HCT116 (cell line): ENCODE results near the gene LRFN4. TPM values are rescaled to one million over a fixed set of nuclear protein-coding genes. Genes with fewer than 3 reads are reported as not detected.

Experiments used
- ATAC-seq: fragments of 200-7000 bp; cut with Tn5 transposase; 2 replicates; pipeline ENCODE4 v1.9.1; 2020; ENCODE audit warnings: mild to moderate bottlenecking, moderate library complexity
- BruUV-seq: library from RNA; stranded (reverse); fragments of 400-500 nt; replicated peaks from 2 replicates; lab custom pipeline; 2021; lab: Mats Ljungman, UMichigan
- CTCF ChIA-PET: fragments of 300-600 bp; sonication (Branson Sonifier 250); formaldehyde crosslinking; loops from one replicate; lab custom pipeline; 2021; ENCODE audit warnings: antibody characterized with exemption; lab: Charles Lee
- POLR2A ChIA-PET: fragments of 300-600, 350-600 bp; sonication (Branson Sonifier 250); formaldehyde crosslinking; loops from one replicate; lab custom pipeline; 2021; ENCODE audit warnings: antibody characterized with exemption; lab: Charles Lee
- RAD21 ChIA-PET, 2 experiments: fragments of 300-600 bp; sonication (Branson Sonifier 250); formaldehyde crosslinking; loops; one replicate each; lab custom pipeline; 2023; ENCODE audit warnings: low total read pairs in 2 of 2; ENCODE audit not compliant: uncharacterized antibody in 2 of 2, unreplicated experiment in 2 of 2, low non-redundant PET in 1 of 2; lab: Charles Lee
- DNase-seq: peaks from one replicate; pipeline ENCODE4 v3.0.0-alpha.2; 2010; ENCODE audit warnings: low read depth, low spot score
- H2AFZ ChIP-seq: fragments of 200-600 bp; shearing (Covaris generic), sonication (generic); 2 replicates; pipeline ENCODE4 v1.6.1; 2017; ENCODE audit warnings: low read depth, mixed run types, mixed read lengths, antibody characterized with exemption, low read length; ENCODE audit not compliant: poor library complexity, severe bottlenecking
- H3K27ac ChIP-seq: 2 replicates; pipeline ENCODE4 v1.5.1; 2012; ENCODE audit warnings: low read depth, low read length
- H3K27me3 ChIP-seq: fragments of 200-600 bp; sonication (generic); 2 replicates; pipeline ENCODE4 v1.6.1; 2016; ENCODE audit warnings: mixed run types, low read length, mixed read lengths; ENCODE audit not compliant: insufficient read depth
- H3K36me3 ChIP-seq, 2 experiments: fragments of 200-500 bp in 1 of 2; fragments of 200-600 bp in 1 of 2; sonication (Bioruptor generic) in 1 of 2; sonication (generic) in 1 of 2; 2 replicates each; pipeline versions ENCODE4 v1.5.1 to v1.6.1; 2014 to 2016; ENCODE audit warnings: low read length in 2 of 2, inconsistent platforms in 1 of 2, mixed read lengths in 1 of 2, mixed run types in 1 of 2; ENCODE audit not compliant: insufficient read depth in 2 of 2, control insufficient read depth in 1 of 2
- H3K4me1 ChIP-seq, 2 experiments: fragments of 200-600 bp in 1 of 2; sonication (generic) in 1 of 2; 2 replicates each; pipeline versions ENCODE4 v1.5.1 to v1.6.1; 2012 to 2017; ENCODE audit warnings: low read length in 2 of 2, inconsistent platforms in 1 of 2, mild to moderate bottlenecking in 1 of 2, mixed read lengths in 1 of 2, mixed run types in 1 of 2, moderate library complexity in 1 of 2; ENCODE audit not compliant: insufficient read depth in 2 of 2, control insufficient read depth in 1 of 2
- H3K4me2 ChIP-seq: fragments of 200-600 bp; sonication (generic); 2 replicates; pipeline ENCODE4 v1.6.1; 2017; ENCODE audit warnings: mixed run types, low read length, mixed read lengths
- H3K4me3 ChIP-seq, 2 experiments: fragments of 200-600 bp in 1 of 2; sonication (generic) in 1 of 2; replicated peaks in 1 of 2; 2 replicates each; pipeline ENCODE4 v1.5.1; 2011 to 2016; ENCODE audit warnings: low read length in 2 of 2, control low read depth in 1 of 2, low read depth in 1 of 2, mild to moderate bottlenecking in 1 of 2, mixed read lengths in 1 of 2, mixed run types in 1 of 2
- H3K79me2 ChIP-seq: fragments of 200-600 bp; sonication (generic); 2 replicates; pipeline ENCODE4 v1.6.1; 2017; ENCODE audit warnings: mild to moderate bottlenecking, mixed run types, low read length, moderate library complexity, mixed read lengths; ENCODE audit not compliant: insufficient read depth
- H3K9ac ChIP-seq: fragments of 200-600 bp; sonication (generic); 2 replicates; pipeline ENCODE4 v1.6.1; 2016; ENCODE audit warnings: low read length, mixed read lengths
- H3K9me2 ChIP-seq: fragments of 200-600 bp; sonication (generic), shearing (Covaris generic); 2 replicates; pipeline ENCODE4 v1.6.1; 2017; ENCODE audit warnings: mixed run types, mild to moderate bottlenecking, moderate library complexity; ENCODE audit not compliant: insufficient read depth
- H3K9me3 ChIP-seq, 2 experiments: fragments of 200-500 bp in 1 of 2; fragments of 200-600 bp in 1 of 2; sonication (Bioruptor generic) in 1 of 2; sonication (generic) in 1 of 2; 2 replicates each; pipeline ENCODE4 v1.6.1; 2014 to 2017; ENCODE audit warnings: low read length in 2 of 2, mixed read lengths in 2 of 2, inconsistent platforms in 1 of 2, low read depth in 1 of 2, mild to moderate bottlenecking in 1 of 2, mixed run types in 1 of 2, moderate library complexity in 1 of 2; ENCODE audit not compliant: control insufficient read depth in 1 of 2, insufficient read depth in 1 of 2
- H4K20me1 ChIP-seq: fragments of 200-600 bp; sonication (generic), shearing (Covaris generic); 2 replicates; pipeline ENCODE4 v1.6.1; 2017; ENCODE audit warnings: mixed run types, mild to moderate bottlenecking, moderate library complexity; ENCODE audit not compliant: insufficient read depth
- ATF3 ChIP-seq: IDR thresholded peaks from 2 replicates; pipeline ENCODE4 v1.6.1; 2012
- CBX3 ChIP-seq: IDR thresholded peaks from 2 replicates; pipeline ENCODE4 v1.6.1; 2012; ENCODE audit warnings: low read depth
- EGR1 ChIP-seq: IDR thresholded peaks from 2 replicates; pipeline ENCODE4 v1.6.1; 2012; ENCODE audit warnings: low read depth
- ELF1 ChIP-seq: IDR thresholded peaks from 2 replicates; pipeline ENCODE4 v1.6.1; 2012; ENCODE audit warnings: low read depth, borderline replicate concordance
- EZH2 ChIP-seq: fragments of 200-600 bp; sonication (generic); IDR thresholded peaks from 2 replicates; pipeline ENCODE4 v1.6.1; 2017; ENCODE audit warnings: antibody characterized with exemption, mixed run types
- FOSL1 ChIP-seq: IDR thresholded peaks from 2 replicates; pipeline ENCODE4 v1.6.1; 2012; ENCODE audit warnings: low read depth
- JUND ChIP-seq: IDR thresholded peaks from 2 replicates; pipeline ENCODE4 v1.6.1; 2012
- MAX ChIP-seq: IDR thresholded peaks from 2 replicates; pipeline ENCODE4 v1.6.1; 2012
- POLR2A ChIP-seq: IDR thresholded peaks from 2 replicates; pipeline ENCODE4 v1.7.0; 2011; ENCODE audit warnings: borderline replicate concordance; ENCODE audit not compliant: insufficient read depth, insufficient read length; ENCODE audit errors: extremely low read depth
- POLR2AphosphoS5 ChIP-seq: IDR thresholded peaks from 2 replicates; pipeline ENCODE4 v1.6.1; 2011; ENCODE audit warnings: mild to moderate bottlenecking, low read depth, low read length, moderate library complexity
- RAD21 ChIP-seq: IDR thresholded peaks from 2 replicates; pipeline ENCODE4 v1.6.1; 2012; ENCODE audit warnings: low read depth, mild to moderate bottlenecking
- SIN3A ChIP-seq: IDR thresholded peaks from 2 replicates; pipeline ENCODE4 v1.6.1; 2012; ENCODE audit warnings: low read depth
- SP1 ChIP-seq: IDR thresholded peaks from 2 replicates; pipeline ENCODE4 v1.6.1; 2012; ENCODE audit warnings: low read depth
- TCF7L2 ChIP-seq: IDR thresholded peaks from 2 replicates; pipeline ENCODE4 v1.7.0; 2011; ENCODE audit warnings: borderline replicate concordance, inconsistent platforms; ENCODE audit not compliant: insufficient read depth, insufficient read length; ENCODE audit errors: extremely low read depth
- ZFX ChIP-seq: fragments of 450-650 bp; IDR thresholded peaks from 2 replicates; pipeline ENCODE4 v1.6.1; 2017
- ZNF274 ChIP-seq: fragments of 200-500 bp; sonication (Bioruptor generic); IDR thresholded peaks from 2 replicates; pipeline ENCODE4 v1.6.1; 2014; ENCODE audit warnings: mild to moderate bottlenecking, low read depth, low read length, inconsistent platforms
- intact Hi-C: fragments of 100-400 bp; cut with micrococcal nuclease; formaldehyde crosslinking; loops from 2 replicates; pipeline ENCODE4 v1.10.0; 2022
- total RNA-seq: library from RNA; stranded (reverse); gene quantifications from one replicate; pipeline ENCODE4 v1.2.1, GENCODE V29; 2021; ENCODE audit not compliant: unreplicated experiment
- TF ChIP-seq, protein P1 (sequence below): IDR thresholded peaks from 2 replicates; pipeline ENCODE4 v1.6.1; 2012; ENCODE audit warnings: low read depth

LRFN4 gene
- total RNA-seq, 1 experiment from 2014 or later = 55.4 TPM

- no peaks in the 10 kb centered on the region for H3K79me2 ChIP-seq
- H4K20me1 ChIP-seq = no peaks in the 10 kb centered on the region
- H3K4me2 ChIP-seq = no peak overlapping the region
- H3K9me2 ChIP-seq = no peaks in the 10 kb centered on the region
- H3K36me3 ChIP-seq = no peaks in the 10 kb centered on the region; a peak in 1 of 4 replicates
- H3K4me1 ChIP-seq = peaks cover 7 to 23% of the 10 kb centered on the region in 2 experiments; a peak in 3 of 4 replicates
- TF ChIP-seq POLR2AphosphoS5 (no peak), ATF3 (no peak), FOSL1 (no peak), RAD21 (no peak), EZH2 (no peak), JUND (no peak), TCF7L2 (no peak), SIN3A (no peak), MAX (no peak), POLR2A (no peak), EGR1 (no peak), ELF1 (no peak), ZFX (no peak), SP1 (no peak), ZNF274 (no peak), CBX3 (no peak)
- TF ChIP-seq, protein P1, sequence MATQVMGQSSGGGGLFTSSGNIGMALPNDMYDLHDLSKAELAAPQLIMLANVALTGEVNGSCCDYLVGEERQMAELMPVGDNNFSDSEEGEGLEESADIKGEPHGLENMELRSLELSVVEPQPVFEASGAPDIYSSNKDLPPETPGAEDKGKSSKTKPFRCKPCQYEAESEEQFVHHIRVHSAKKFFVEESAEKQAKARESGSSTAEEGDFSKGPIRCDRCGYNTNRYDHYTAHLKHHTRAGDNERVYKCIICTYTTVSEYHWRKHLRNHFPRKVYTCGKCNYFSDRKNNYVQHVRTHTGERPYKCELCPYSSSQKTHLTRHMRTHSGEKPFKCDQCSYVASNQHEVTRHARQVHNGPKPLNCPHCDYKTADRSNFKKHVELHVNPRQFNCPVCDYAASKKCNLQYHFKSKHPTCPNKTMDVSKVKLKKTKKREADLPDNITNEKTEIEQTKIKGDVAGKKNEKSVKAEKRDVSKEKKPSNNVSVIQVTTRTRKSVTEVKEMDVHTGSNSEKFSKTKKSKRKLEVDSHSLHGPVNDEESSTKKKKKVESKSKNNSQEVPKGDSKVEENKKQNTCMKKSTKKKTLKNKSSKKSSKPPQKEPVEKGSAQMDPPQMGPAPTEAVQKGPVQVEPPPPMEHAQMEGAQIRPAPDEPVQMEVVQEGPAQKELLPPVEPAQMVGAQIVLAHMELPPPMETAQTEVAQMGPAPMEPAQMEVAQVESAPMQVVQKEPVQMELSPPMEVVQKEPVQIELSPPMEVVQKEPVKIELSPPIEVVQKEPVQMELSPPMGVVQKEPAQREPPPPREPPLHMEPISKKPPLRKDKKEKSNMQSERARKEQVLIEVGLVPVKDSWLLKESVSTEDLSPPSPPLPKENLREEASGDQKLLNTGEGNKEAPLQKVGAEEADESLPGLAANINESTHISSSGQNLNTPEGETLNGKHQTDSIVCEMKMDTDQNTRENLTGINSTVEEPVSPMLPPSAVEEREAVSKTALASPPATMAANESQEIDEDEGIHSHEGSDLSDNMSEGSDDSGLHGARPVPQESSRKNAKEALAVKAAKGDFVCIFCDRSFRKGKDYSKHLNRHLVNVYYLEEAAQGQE = no peak
- no TSS peak for BruUV-seq
- no peak overlapping the region for H3K27ac ChIP-seq
- ChIA-PET CTCF (interaction anchor here (1.0 kb wide), 1 partner anchor 16 kb away, joined by 3 read pairs; no protein-coding TSS in a partner anchor), RAD21 (no interaction called here), POLR2A (no interaction called here)
- no peaks in the 10 kb centered on the region for H3K27me3 ChIP-seq
- no peak overlapping the region for H2AFZ ChIP-seq
- H3K9me3 ChIP-seq = no peaks in the 10 kb centered on the region
- DNase-seq (no peak), ATAC-seq (no peak)
- H3K9ac ChIP-seq = no peak overlapping the region
- intact Hi-C loops = no loop called here
- H3K4me3 ChIP-seq = no peak overlapping the region
These were observed 8.2 kb downstream of the LRFN4 start for GRCh38 chr11:66864924-66865697.
